Activated CD8-positive, alpha-beta memory T cell treated with anti-CD3 and anti-CD28 coated beads, Interleukin-2, amount 50 U/mL, for 48 hours (primary cell): ENCODE measurements around the gene PPARGC1A.

Experiments
- DNase-seq: peaks from one replicate; pipeline ENCODE4 v3.0.0-alpha.2; 2020

PPARGC1A gene

GRCh38 chr4:23835774-23836478, 53.9 kb downstream of the PPARGC1A start:
- no peak for DNase-seq

- no peak for DNase-seq
Measured at GRCh38 chr4:23828779-23829178, 61.1 kb downstream of the PPARGC1A start.

- no peak for DNase-seq
Measured at GRCh38 chr4:23828020-23828715, 61.7 kb downstream of the PPARGC1A start.

DNA sequence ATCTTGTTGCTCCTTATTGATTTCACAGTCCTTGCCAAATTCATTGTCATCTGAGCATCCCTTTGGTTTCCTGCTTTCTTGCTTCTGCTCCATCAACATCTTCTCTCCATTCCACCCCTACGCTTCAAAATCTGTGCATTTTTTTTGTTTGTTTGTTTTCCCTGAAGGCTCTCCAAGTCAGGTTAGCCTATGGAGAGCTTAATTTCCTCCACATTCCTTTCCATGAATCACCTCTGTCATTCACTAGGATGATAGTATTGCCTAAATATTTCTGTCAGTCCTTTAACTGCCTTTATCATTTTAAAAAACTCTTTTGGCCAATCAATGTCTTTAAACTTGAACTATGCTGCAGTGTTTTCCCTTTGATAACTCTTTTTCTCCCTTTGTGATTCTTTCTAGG, 67.7 kb downstream of the PPARGC1A start:
- no peak for DNase-seq

DNA sequence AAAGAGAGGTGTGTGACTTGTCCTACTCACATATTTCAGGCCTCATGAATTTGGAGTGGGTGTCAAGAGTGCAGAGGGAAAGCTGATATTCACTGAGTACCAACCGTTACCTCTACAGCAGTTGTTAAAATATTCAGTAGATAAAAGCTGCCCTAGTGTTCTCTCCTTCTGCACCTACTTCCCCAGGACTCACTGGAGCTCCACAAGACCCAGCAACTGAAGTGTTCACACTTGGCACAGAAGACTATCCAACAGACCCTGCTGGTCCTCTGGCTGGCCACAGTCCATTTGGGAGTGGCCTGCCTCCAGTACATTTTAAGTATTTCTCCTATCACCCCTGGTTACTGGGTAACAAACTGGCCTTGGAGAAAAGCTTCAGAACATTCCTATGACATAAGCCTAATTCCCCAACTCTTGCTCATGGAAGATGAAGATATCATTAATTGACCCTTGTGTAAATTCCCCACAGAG, 70.8 kb downstream of the PPARGC1A start:
- no peak for DNase-seq

GRCh38 chr4:23818097-23818885, 71.6 kb downstream of the PPARGC1A start:
- no peak for DNase-seq

GRCh38 chr4:23814996-23815660, 74.7 kb downstream of the PPARGC1A start:
- DNase-seq = no peak

DNA sequence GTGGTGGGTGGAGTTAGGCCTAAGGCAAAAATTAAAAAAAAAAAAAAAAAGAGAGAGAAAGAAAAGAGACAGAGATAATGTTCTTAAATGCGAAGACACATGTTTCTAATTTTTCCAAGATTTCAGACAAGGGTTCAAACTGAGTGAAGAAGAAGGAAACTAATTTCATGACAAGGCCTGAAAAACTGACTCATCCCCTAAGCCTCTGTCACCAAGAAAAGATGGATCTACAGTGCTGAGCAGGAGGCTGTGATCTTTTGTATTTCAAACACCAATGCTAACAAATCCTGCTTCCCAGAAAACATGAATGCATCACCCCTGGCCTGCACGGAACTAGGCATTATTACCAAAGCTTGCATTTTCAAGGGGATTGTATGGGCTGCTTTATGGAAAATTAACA, 75.3 kb downstream of the PPARGC1A start:
- no peak for DNase-seq

GRCh38 chr4:23811161-23811560, 78.7 kb downstream of the PPARGC1A start:
- no peak for DNase-seq

DNA sequence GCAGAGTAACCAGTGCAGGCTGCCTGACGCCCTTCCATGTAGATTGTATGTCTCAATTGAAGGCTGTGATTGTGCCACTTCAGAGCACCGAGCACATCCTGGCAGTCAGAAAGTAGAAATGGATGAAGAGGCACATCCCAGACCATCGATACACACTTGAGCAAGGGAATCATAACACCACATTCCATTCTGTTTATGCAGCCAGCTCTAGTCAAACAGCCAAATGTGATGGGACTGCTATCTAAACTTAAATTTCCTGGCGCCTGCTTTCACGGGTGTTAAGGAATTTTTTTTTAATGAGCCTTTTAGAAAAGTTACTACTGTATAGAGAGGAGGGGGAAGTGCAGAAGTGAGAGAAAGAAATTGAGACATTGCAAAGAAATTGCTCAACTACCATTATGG, 84.4 kb downstream of the PPARGC1A start:
- no peak for DNase-seq

DNA sequence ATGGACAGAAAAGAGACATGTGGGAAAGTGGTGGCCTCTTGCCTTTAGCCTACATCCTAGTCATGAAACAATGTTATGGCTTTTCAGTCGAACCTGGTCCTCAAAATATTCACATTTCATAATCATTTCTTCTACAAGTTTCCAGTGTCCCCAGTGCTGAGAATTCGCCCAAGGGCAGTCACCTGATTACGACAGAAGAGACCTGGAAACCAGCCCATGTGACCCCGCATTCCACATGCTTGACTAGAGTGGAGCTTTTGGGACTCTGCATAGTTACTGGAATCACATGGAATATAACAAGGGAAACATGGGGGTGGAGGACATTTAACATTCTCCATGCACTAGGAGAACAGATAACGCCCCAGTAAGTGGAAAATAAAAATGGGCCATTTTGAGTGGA, 100.1 kb downstream of the PPARGC1A start:
- no peak for DNase-seq

DNA sequence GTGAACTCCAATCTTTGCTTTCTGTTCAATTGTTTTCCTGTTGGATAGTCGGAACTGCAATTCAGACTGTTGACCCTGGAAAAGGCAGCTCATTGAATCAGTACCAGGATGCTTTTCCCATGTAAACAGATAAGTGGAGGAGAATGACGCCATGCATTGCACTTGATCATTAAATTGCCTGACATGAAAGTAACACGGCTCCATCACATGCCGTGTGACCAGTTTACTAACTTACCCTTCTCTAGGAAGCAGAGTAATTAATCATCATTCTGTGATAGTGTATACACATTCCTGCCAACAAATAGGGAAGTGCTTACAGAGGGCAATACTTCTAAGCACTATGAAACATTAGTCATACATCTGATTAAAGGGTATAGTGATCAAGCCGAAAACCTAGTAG, 101.4 kb downstream of the PPARGC1A start:
- no peak for DNase-seq

GRCh38 chr4:23788027-23788426, 101.8 kb downstream of the PPARGC1A start:
- DNase-seq = no peak

- DNase-seq = no peak
Measured at GRCh38 chr4:23782778-23783437, 106.9 kb downstream of the PPARGC1A start.

- DNase-seq = no peak
Measured at GRCh38 chr4:23779839-23780238, 110.0 kb downstream of the PPARGC1A start.

DNA sequence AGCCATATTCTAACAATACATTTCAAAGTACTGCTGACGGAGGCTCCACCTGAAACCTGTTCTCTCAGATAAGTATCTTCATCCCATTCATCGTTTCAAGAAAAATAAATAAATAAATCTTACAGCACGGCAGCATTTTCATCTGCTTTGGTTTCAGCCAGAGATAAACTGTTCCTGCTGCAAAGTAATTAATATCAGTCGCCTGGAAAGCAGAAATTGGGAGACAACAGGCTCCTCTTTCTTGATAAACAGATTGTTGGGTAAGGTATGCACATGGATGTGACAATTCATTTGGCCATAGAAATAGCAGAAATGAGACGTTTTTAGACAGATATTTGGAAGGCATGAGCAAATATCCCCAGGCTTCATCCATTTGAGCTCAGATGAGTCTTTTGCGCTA, 110.4 kb downstream of the PPARGC1A start:
- no peak for DNase-seq

DNA sequence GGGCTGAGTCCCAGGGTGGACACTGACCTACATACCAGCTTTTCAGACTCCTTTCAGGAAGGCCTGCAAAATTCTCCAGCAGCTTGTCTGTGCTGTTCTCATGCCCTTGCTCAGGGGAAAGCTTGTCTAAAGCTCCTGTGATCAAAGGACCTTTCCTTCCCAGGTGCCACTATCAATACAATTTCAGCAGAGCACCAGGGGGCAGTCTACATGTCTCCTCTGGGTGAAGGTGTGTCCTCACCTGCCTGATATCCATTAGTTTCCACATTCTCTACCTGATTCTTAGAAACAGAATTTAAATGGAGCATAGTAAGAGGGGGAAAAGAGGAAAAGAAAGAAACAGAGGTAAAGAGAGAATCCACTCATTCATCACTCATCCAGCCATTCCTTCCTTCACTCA, 114.2 kb downstream of the PPARGC1A start:
- DNase-seq = no peak

- DNase-seq = no peak
Measured at GRCh38 chr4:23774909-23775308, 114.9 kb downstream of the PPARGC1A start.

- DNase-seq = no peak
Measured at GRCh38 chr4:23773884-23774636, 115.8 kb downstream of the PPARGC1A start.

GRCh38 chr4:23770011-23770410, 119.8 kb downstream of the PPARGC1A start:
- DNase-seq = no peak

GRCh38 chr4:23769406-23769805, 120.4 kb downstream of the PPARGC1A start:
- DNase-seq = no peak

GRCh38 chr4:23768541-23768940, 121.3 kb downstream of the PPARGC1A start:
- DNase-seq = no peak
